Measurements from ENCODE around the gene RPTOR. TPM values are rescaled to one million over a fixed set of nuclear protein-coding genes. Genes with fewer than 3 reads are reported as not detected.
A peak's percentile ranks its signal among the peaks of the same experiment; 100 is the strongest.

RPTOR gene
- total and polyA plus RNA-seq, 12 donors = 7.9 to 30.3 (median 25.6) TPM

DNA sequence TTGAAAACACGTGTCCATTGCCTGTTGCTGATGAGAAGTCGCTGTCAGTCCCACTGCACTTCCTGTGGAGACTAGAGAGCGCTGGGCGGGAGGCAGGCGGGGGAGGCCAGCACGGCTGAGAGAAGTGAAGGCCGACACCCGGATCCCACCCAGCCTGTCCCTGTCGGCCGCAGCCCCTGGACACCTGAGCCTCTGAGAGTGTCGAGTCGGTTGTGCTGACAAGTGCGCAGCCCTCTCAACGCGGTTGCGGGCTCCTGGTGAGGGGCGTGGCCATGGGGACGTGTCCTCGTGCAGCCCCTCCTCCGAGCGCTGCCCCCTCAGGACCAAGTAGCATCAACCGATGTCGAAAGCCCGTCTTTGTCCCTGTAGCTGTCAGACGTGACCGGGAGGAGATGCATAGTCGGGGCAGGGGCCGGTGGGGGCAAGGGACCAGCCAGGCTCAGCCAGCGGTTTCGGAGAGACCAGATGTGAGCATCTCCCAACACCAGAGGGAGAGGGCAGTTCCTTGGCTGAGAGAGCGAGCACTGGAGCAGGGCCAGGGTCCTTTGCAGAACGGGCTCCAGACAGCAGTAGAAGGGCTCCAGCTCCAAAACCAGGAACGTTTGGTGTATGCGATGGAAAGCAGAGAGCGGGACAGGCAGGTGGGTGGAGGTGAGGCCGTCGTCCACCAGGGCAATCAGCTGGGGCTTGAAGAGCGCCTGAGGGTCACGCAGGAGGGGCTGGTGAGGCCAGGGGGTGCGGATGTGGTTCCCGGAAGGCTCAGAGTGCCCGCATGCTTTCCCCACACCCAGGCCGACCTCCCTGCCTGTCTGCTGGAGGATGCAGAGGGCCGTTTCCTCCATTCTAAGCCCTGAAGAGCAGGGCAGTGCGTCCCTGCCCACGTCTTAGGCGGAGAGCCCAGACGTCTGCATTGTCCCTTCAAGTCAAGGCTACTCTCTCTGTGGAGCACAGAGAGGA lies 403.7 kb downstream of the RPTOR start:
- intact Hi-C loops (cut with DNase I) = no loop called here
- Histone ChIP-seq H3K27me3 (no peaks in the 10 kb centered on the region), H3K4me3 (no peak overlapping the region), H3K27ac (no peak overlapping the region), H3K9me3 (peaks cover 0 to 4% (median 0%) of the 10 kb centered on the region in 11 donors), H3K4me1 (peaks cover 0 to 9% (median 0%) of the 10 kb centered on the region in 9 donors), H3K36me3 (peaks cover 0 to 71% (median 25%) of the 10 kb centered on the region in 9 donors)
- peak in 3 of 8 donors; percentile 18 to 33 (median 21) for ATAC-seq
- 86 to 89% methylated on average over 48 of the region's 48 CpGs for WGBS, 2 donors
- DNase-seq = peak in 1 of 2 donors; percentile 19
- TF ChIP-seq, protein P1, sequence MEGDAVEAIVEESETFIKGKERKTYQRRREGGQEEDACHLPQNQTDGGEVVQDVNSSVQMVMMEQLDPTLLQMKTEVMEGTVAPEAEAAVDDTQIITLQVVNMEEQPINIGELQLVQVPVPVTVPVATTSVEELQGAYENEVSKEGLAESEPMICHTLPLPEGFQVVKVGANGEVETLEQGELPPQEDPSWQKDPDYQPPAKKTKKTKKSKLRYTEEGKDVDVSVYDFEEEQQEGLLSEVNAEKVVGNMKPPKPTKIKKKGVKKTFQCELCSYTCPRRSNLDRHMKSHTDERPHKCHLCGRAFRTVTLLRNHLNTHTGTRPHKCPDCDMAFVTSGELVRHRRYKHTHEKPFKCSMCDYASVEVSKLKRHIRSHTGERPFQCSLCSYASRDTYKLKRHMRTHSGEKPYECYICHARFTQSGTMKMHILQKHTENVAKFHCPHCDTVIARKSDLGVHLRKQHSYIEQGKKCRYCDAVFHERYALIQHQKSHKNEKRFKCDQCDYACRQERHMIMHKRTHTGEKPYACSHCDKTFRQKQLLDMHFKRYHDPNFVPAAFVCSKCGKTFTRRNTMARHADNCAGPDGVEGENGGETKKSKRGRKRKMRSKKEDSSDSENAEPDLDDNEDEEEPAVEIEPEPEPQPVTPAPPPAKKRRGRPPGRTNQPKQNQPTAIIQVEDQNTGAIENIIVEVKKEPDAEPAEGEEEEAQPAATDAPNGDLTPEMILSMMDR (IDR thresholded peaks at IDR 0.05) = no peak

DNA sequence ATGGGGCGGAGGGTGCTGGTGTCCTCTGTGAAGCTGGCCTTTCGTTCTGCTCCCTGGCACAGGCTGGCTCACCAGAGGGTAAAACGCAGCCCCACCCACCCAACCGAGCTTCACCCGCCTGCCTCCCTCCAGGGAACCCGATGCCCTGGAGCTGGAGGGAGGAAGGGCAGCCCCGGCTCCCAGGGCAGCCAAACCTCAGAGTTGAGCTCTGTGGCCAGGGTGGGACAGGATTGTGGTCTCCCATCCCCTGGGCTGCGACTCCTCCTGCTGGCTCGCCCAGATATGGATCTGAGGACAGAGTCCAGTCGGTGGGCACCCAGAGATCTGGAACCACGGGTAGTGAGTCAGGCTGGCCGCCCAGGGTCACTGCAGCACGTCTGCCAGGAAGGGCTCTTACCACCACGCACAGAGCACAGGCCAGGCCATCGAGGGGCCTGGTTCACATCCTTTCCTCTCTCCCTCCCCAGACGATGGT lies 404.4 kb downstream of the RPTOR start:
- intact Hi-C loops (cut with DNase I) = no loop called here
- Histone ChIP-seq H3K27ac (no peak overlapping the region), H3K4me3 (no peak overlapping the region)

DNA sequence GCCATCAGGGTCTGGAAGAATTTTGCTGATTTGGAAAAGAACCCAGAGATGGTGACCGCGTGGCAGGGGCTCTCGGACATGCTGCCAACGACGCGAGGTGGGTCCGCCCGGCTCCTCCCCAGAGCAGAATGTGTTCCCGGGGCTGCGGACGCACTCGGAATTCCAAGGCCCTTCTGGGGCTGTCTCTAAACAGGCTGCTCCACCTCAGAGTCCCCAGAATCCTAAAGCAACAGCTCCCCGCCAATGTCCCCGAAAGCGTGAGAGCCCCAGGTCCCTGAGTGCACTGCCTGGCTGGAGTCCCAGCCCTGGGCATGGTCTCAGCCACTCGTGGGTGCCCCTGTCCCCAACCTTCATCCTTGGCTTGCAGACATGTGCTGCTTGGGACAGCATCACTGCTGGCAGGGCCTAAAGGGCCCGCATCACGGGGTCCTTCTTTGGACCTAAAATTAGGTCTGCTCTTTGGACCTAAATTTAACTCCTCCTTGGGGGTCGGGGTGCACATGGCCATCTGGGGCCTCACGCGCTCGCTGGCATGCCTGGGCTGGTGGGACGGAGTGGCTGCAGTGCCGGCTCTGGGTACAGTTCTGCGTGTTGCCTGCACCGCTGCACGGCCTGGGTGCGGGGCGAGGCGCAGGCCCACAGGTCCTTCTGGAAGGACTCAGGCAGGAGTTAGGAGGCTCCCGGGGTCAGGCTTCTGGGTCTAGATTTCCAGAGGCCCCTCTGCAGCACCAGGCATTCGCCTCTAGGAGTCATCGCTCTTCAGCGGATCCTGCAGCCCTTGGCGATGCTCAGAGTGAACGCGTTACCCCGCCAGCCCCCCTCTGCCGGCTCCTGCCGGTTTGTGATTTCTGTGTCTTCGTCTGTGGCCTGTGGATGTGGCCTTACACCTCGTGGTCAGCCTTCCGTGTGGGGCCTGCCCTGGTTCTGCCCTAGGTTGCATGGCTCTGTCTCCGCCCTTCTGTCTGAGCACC lies 405.1 kb downstream of the RPTOR start:
- Histone ChIP-seq H3K4me1 (peaks cover 0 to 9% (median 0%) of the 10 kb centered on the region in 9 donors), H3K4me3 (no peak overlapping the region), H3K36me3 (peaks cover 0 to 77% (median 25%) of the 10 kb centered on the region in 9 donors), H3K27me3 (no peaks in the 10 kb centered on the region), H3K9me3 (peaks cover 0 to 4% (median 0%) of the 10 kb centered on the region in 11 donors), H3K27ac (no peak overlapping the region)
- peak in 7 of 8 donors; percentile 17 to 48 (median 41) for ATAC-seq
- DNase-seq = no peak
- TF ChIP-seq, protein P1 (IDR thresholded peaks at IDR 0.05) = peak in 3 of 9 donors; percentile 12 to 27 (median 12)
- WGBS, 2 donors = 73 to 81% methylated on average over 44 of the region's 44 CpGs
- intact Hi-C loops (cut with DNase I) = no loop called here

More for the DNA sequence above, 404.4 kb downstream of the RPTOR start:
- DNase-seq (peak in 1 of 2 donors; percentile 7), ATAC-seq (peak in 3 of 8 donors; percentile 4 to 32 (median 26))
- TF ChIP-seq, protein P1 (IDR thresholded peaks at IDR 0.05) = no peak
- peaks cover 0 to 4% (median 0%) of the 10 kb centered on the region in 11 donors for H3K9me3 ChIP-seq
- peaks cover 0 to 77% (median 25%) of the 10 kb centered on the region in 9 donors for H3K36me3 ChIP-seq
- peaks cover 0 to 9% (median 0%) of the 10 kb centered on the region in 9 donors for H3K4me1 ChIP-seq
- 75 to 87% methylated on average over 16 of the region's 16 CpGs for WGBS, 2 donors
- no peaks in the 10 kb centered on the region for H3K27me3 ChIP-seq
